GM19455 (cell line): ENCODE measurements around the gene SLCO2A1.

ENCODE experiments used
- ATAC-seq: cut with Tn5 transposase; IDR thresholded peaks from one replicate; pipeline ENCODE4 v1.9.1; 2021; ENCODE audit not compliant: unreplicated experiment

SLCO2A1 gene

GRCh38 chr3:133935843-133936769 is 93.6 kb downstream of the SLCO2A1 start:
- no peak for ATAC-seq

- no peak for ATAC-seq
These were observed 94.5 kb downstream of the SLCO2A1 start for GRCh38 chr3:133934996-133935842.

- no peak for ATAC-seq
These were observed 95.4 kb downstream of the SLCO2A1 start for GRCh38 chr3:133934073-133934970.

GRCh38 chr3:133933097-133934024 is 96.4 kb downstream of the SLCO2A1 start:
- ATAC-seq, result no peak

GRCh38 chr3:133932009-133932408 is 97.7 kb downstream of the SLCO2A1 start:
- ATAC-seq, result no peak

GRCh38 chr3:133931084-133931483 is 98.6 kb downstream of the SLCO2A1 start:
- no peak for ATAC-seq

- no peak for ATAC-seq
These were observed 99.3 kb downstream of the SLCO2A1 start for GRCh38 chr3:133930341-133930933.

GRCh38 chr3:133928903-133929607 is 100.7 kb downstream of the SLCO2A1 start:
- no peak for ATAC-seq

GRCh38 chr3:133928136-133928893 is 101.4 kb downstream of the SLCO2A1 start:
- ATAC-seq, result no peak

- ATAC-seq, result peak; percentile 73
These were observed 102.1 kb downstream of the SLCO2A1 start for GRCh38 chr3:133927540-133928066.

- ATAC-seq, result peak; percentile 16
These were observed 102.8 kb downstream of the SLCO2A1 start for GRCh38 chr3:133926736-133927539.

GRCh38 chr3:133925960-133926735 is 103.6 kb downstream of the SLCO2A1 start:
- no peak for ATAC-seq

- no peak for ATAC-seq
These were observed 105.7 kb downstream of the SLCO2A1 start for GRCh38 chr3:133924041-133924440.

- no peak for ATAC-seq
These were observed 108.1 kb downstream of the SLCO2A1 start for GRCh38 chr3:133921592-133921991.

GRCh38 chr3:133917144-133917543 is 112.6 kb downstream of the SLCO2A1 start:
- ATAC-seq, result no peak
